ENCODE data around the gene MIR17HG.
"Not testable (repeated sequence)": the region's sequence is repeated elsewhere in the genome, so short reads cannot be mapped to it uniquely, and the experiment has no call there.

Gene MIR17HG

DNA sequence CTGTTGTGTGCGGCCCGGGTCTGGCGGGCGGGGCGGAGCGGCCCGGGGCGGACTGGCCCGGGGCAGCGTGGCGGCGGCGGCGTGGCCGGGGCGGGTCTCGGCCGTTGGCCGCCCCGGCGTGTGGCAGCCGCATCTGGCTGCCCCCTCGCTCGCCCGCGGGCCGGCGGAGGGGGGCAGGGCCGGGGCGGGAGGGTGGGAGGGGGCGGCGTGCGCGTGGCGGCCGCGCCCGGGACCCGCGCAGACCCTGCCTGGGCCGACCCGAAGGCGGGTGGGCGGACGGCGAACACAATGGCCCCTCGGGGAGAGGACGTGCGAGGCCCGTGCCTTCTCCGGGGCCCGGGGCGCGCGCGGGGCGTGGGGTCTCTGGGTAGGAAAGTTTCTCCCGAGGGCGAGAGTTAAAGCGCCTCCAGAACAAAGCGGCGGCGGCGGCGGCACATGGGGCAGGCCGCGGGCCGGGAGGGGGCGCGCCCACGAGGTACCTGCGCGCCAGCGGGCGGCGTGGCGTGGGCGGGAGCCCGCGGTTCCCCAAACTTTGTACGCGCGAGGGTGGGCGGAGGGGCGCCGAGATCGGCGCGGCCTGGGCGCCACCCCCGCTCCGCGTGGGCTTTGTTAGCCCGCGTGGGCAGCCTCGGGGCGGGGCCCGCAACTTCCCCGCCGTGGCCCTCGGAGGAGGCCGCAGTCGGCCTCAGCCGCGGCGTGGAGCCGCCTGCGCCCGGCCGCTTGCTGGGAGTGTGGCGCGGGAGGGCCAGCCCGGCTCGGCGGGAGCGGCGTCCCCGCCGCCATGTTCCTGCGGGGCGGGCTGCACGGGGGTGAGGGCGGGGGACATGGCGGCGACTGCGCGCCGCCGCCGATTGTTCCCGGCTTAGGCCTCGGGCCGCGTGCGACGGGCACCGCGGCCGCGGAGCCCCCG lies 764 bp downstream of the MIR17HG start:
- peak; percentile 84 for DNase-seq (ENCODE audit: low spot score)

DNA sequence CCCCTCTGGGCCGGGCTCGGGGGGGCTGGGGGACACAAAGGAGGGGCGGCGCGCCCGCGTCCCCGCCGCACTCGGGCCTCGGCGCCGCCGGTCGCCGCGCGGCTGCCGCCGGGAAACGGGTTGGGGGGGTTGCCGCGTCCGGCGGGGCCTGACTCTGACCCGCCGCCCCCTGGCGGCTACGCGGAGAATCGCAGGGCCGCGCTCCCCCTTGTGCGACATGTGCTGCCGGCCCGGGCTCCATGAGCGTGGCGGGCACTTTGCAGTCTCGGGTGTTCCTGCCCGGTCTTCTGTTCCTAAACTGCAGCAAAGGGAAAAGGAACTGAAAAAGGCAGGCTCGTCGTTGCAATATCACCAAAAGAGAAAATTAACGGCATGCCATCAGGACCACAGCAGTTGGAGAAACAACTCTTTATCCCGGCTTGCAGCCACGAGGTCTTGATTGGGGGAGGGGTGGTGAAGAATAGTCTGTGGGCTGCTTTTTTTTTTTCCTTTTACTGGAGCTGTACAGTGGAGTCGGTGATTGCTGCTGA lies 1.5 kb downstream of the MIR17HG start:
- peak; percentile 94 for DNase-seq (ENCODE audit: low spot score)

DNA sequence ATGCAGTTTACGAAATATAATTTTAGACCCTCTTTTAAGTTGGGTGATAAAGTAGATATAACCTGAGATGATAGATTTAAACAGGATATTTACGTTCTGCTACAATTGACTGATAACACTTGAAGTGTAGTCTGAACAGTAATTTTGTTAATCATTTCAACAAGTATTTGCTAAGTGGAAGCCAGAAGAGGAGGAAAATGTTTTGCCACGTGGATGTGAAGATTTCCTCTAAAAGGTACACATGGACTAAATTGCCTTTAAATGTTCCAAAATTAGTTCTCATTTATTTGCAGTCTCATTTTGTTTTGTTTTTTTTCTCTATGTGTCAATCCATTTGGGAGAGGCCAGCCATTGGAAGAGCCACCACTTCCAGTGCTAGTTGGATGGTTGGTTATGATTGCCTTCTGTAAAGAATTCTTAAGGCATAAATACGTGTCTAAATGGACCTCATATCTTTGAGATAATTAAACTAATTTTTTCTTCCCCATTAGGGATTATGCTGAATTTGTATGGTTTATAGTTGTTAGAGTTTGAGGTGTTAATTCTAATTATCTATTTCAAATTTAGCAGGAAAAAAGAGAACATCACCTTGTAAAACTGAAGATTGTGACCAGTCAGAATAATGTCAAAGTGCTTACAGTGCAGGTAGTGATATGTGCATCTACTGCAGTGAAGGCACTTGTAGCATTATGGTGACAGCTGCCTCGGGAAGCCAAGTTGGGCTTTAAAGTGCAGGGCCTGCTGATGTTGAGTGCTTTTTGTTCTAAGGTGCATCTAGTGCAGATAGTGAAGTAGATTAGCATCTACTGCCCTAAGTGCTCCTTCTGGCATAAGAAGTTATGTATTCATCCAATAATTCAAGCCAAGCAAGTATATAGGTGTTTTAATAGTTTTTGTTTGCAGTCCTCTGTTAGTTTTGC lies 2.8 kb downstream of the MIR17HG start:
- DNase-seq (ENCODE audit: low spot score), result no peak

DNA sequence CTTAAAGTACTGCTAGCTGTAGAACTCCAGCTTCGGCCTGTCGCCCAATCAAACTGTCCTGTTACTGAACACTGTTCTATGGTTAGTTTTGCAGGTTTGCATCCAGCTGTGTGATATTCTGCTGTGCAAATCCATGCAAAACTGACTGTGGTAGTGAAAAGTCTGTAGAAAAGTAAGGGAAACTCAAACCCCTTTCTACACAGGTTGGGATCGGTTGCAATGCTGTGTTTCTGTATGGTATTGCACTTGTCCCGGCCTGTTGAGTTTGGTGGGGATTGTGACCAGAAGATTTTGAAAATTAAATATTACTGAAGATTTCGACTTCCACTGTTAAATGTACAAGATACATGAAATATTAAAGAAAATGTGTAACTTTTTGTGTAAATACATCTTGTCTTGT lies 3.6 kb downstream of the MIR17HG start:
- no peak for DNase-seq (ENCODE audit: low spot score)

DNA sequence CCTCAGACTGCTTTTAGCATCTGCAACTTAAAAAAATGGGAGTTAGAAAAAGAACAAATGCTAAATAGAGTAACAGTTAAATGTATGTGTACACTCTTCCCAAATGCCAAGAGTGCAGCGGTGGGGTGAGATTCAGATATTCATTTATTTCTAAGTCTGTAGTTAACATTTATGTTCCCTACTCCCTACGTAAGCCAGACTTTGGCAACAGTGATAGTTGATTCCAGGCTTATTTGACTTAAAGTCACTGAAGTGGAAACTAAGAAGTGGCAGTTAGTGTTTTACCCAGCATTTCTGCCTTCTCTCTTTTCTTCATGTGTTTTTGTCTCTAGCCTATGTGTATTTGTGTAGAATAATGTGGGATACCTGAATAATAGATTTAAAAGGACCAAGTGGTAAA lies 4.5 kb downstream of the MIR17HG start:
- no peak for DNase-seq (ENCODE audit: low spot score)

DNA sequence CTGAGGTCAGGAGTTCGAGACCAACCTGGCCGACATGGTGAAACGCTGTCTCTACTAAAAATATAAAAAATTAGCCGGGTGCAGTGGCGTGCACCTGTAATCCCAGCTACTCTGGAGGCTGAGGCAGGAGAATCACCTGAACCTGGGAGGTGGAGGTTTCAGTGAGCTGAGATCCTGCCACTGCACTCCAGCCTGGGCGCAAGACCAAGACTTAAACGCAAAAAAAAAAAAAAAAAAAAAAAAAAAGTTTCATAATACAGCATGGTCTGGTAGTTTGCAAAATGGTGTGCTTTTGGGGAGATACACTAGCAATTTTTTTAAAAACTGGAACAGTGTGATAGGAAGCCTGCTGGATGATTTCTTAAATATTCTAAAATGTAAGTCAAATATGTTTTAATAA lies 5.4 kb downstream of the MIR17HG start:
- DNase-seq (ENCODE audit: low spot score), result not testable (repeated sequence)

DNA sequence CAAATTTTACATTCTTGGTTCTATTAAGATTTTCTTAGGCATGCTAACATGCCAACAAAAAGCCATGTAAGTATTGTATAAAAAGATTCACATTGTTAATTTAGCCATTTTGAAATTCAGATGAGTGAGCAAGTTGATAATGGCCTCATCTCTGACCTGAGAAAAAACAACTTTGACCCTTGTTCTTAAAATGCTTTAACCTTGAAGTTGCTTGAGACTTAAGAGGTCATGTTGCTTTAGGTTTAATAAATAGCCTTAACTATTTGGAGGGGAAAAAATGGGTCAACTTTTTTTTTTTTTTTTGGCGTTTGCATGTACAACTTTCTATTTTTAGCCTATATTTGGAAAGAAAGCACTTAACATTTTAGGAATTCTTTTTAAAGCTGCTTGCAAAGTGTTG lies 6.0 kb downstream of the MIR17HG start:
- no peak for DNase-seq (ENCODE audit: low spot score)

DNA sequence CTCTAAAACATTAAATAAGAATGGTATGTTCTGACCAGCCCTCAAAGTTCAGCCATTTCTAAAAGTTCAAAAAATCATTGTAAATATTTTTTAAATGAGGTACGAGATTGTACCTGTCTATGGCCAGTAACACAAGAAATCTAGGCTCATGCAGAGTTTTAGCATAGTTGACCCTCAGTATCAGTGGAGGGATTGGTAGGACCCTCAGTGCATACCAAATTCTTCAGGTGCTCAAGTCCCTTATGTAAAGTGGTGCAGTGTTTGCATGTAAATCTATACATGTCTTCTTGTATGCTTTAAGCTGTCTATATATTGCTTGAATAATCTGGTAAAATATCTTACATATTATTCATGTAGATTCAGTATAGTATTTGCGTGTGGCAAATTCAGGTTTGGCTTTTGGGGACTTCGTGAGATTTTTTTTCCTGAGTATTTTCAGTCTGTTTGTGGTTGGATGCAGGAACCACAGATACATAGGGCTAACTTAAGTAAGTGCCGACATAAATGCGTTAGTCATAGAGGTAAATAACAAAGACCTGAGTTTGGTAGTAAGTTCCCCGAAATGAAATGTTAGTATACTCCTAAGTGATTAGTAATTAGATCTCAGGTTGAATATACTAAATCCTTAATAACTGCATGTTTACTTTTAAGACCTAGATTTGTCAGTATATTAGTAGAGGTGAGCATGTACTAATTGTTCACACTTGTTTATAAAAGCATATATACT lies 7.8 kb downstream of the MIR17HG start:
- no peak for DNase-seq (ENCODE audit: low spot score)

DNA sequence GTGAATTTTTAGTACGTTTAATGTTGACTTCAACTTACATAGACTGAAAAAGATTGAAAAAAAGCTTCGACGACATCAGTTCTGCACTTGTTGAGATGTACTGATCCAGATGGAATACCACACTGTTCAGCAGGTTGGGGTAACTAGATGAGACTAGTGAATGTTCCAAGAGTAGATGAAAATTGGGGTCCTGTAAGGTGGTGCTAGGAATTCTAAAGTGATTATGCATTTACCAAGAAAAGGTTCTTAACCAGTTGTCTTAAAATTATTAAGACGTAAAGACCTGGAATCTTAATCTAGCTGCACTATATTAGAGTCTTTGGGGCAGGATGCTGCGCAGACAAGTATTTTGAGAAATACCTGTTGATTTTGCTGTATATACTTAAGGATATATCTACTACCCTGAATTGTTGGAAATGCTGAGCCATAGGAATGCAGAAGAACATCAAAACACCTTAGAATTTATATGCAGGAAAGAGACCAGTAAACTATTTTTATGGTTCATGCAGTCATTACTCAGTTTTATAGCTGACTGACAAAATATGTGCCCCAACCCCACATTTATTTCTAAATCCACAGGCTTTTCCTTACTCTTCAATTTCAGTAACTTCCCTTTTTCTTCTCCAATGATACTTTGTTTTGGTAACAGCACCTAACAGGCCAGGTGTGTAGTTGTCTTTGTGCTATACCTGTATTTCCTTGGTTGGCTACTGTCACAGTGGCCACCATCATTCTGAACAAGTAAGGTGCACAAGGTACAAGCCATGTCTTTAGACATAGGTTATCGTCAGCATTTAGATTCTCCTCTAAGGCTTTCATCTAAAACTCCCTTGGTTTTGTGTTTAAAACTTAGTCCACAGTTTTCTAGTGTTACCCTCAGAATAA lies 8.6 kb downstream of the MIR17HG start:
- DNase-seq (ENCODE audit: low spot score), result no peak

DNA sequence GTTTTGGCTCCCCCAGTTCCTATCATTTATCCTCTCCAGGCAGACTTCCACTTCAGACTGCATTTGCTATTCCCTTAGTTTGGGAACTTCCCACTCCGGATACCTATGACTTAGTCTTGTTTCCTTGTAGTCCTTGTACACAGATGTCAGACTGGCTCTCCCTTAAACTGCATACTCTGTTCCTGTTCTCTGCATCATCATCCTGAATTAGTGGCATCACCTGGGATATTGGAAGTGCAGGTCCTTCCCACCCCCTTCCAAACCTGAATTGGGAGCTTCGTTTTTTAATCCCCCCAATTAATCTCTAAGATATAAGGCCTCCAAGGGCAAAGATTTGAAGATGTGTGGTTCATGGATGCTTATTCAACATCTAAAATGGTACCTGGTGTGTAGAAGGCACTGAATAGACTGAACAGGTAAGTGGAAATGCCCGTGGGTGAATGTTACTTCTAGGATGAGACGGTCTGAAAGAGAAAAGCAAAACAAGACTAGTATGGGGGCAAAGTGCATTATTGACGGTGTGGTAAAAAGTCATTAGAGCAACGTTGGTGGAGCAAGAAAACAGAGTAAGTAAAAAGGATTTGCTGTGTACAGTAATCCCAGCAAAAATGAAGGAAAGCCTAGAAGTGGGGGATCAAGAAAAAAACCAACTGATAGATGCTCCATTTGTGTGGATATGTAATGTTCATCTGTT lies 9.6 kb downstream of the MIR17HG start:
- DNase-seq (ENCODE audit: low spot score), result no peak

DNA sequence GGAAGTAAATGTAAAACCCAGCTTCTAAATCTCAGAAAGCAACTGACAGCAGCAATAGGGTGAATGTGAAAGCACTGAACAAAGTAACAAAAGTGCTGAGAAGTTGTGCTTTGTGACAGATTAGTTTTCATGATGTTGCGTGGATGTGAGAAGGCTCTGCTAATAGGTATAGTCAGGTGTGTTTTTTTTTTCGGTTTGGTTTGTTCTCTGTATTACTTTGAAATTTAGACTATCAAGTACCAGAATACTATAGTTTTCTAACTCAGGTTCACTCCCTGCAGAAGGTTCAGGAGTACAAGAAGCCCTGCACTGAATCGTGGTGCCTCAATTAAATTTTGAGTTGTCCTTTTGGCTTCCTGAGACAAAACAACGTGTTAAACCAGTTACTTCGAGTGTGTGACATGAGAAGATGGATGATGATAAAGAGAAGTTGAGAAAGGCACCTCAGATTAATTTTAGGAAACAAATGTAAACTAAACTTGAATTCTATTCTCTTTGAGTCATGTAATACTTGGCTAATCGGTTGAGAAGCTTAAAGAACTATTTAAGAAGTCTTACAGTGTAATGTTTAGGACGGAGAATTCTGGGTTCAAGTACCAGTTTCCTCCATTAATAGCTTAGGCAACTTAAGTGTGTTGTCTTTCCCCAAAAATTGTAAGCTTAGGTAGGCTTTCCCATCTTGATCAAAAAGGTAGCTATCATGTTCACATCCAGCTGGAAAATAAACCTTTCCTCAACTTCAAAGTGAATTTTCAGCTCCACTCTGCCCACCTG lies 10.3 kb downstream of the MIR17HG start:
- DNase-seq (ENCODE audit: low spot score), result no peak

DNA sequence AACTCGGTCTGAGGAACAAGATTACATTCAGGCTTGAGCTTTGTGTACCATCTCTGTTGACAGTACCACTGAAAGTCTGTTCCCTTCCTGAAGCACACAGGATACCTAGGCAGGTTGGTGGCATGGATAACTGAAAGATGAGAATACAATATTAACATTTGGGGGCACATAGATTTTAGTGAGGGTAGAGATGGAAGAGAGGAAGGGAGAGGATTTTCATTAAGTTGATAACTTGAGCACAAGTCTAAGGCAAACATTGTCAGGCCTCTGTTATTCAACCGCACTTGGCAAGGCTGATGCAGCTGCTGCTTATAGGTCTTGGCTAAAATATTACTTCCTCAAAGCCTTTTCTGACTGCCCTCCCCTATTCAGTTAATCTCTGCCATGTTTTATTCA lies 10.9 kb downstream of the MIR17HG start:
- no peak for DNase-seq (ENCODE audit: low spot score)

DNA sequence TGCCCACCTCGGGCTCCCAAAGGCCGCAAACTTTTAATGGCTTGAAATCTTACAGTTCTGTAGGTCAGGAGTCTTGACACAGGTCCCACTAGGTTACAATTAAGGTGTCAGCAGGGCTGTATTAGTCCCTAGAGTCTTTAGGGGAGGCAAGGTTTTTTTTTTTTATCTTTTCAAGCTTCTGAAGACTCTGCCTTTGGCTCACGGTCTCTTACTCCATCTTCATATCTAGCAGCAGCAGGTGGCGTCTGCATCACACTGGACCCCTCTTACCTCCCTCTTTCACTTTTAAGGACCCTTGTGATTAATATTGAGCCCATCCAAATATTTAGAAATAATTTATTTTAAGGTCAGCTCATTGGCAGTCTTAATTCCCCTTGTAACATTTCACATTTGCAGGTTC lies 11.6 kb downstream of the MIR17HG start:
- no peak for DNase-seq (ENCODE audit: low spot score)

DNA sequence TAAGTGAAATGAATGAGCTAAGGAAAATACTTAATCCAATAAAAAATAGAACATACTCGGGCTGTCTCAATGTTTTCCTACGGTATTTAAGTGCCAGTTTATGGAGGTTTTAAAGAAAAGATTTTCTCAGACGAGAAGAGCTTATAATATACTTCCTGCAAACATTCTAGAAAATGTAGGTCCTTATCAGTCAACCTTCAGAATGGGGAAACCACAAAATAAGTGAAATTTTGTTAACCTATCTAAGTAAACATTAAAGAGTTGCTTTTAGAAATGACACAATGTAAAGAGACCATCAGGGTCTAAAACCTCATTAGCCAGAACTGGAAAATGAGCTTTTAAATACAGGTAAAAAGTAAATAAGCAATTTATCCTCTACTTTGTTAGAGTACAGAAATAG lies 12.1 kb downstream of the MIR17HG start:
- DNase-seq (ENCODE audit: low spot score), result no peak

DNA sequence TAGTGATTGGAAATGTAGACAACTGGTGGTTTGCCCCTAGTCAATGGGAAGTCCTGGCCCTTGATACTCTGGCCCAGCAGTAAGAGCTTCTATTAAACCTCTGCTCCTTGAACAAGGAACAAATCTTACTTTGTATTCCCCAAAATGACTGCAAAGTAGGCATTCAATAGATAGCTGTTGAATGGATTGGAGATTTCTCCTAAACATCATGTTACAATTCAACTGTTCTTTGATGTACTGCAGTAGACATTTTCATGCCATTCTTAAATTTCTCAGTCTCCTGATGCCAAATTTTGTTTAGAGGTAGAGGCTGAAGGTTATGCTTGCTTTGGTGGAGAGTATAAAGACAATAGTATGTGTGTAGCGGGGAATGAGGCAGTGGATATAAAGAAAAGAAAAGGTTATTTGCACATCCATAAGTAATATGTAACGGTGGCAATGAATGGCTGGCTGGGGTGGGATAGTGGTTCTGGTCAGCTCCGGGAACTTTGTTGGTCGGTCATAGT lies 12.8 kb downstream of the MIR17HG start:
- DNase-seq (ENCODE audit: low spot score), result no peak

DNA sequence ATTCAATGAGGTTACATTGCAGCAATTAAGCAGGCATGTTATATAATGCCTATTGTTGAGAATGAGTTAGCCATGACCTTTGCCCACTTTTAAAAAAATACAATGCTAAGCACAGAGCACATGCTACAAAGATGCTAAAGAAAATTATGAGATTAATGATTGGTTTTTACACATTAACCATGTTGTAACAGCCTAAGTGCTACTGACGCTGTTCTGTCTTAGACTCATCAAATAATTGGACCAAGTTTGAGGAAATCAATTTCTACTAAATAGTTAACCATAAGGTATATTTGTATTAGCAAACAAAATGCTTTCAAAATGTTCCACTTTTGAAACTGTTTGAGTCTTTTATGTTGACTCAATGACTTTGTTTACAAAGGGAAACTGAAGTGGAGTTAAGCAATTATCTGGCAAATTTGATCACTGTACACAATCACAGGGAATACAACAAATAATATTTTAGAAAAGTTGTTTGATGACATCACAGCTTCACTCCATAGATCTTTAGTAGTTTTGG lies 14.3 kb downstream of the MIR17HG start:
- no peak for DNase-seq (ENCODE audit: low spot score)

DNA sequence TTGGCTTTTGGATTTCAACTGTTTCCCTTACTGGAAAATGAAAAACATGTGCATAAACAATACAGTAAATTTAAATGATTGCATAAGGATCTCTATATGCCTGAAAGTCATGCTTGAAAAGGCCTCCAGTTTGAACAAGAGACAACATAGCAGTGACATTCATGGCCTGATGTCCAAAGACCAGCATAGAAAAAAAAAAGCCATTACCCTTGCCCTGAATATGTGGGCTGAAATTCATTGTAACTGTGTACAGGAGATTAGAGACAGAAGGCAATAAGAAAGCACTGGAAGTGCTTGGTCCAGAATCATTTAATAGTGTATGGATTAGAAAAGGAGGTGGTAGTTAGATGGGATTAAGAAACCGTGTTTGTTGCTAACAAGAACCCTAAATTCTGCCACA lies 15.4 kb downstream of the MIR17HG start:
- DNase-seq (ENCODE audit: low spot score), result no peak

DNA sequence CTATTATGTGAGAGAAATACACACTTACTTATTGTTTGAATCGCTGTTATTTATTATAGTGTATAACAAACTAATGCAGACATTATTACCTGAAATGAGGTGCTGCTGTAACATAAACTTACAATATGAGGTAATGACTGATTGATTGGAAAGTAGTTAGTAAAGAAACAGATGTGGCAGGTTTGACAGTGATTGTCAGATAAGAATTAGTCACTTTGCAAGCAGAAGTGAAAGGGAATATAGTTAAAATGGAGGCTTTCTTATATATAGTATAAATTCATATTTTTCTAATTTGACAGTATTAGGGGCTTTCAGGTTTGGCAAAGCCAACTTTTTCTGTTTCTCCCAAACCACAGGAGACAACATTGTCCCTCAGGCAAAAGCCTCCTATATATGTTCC lies 20.6 kb downstream of the MIR17HG start:
- no peak for DNase-seq (ENCODE audit: low spot score)
